CD4-positive, alpha-beta T cell treated with Interleukin-15 for 4 hours (primary cell): Measurements from ENCODE around the gene ZNF76.

ENCODE experiments used
- DNase-seq: peaks from one replicate; pipeline ENCODE4 v3.0.0-alpha.2; 2020; ENCODE audit warnings: low spot score

The ZNF76 gene

DNA sequence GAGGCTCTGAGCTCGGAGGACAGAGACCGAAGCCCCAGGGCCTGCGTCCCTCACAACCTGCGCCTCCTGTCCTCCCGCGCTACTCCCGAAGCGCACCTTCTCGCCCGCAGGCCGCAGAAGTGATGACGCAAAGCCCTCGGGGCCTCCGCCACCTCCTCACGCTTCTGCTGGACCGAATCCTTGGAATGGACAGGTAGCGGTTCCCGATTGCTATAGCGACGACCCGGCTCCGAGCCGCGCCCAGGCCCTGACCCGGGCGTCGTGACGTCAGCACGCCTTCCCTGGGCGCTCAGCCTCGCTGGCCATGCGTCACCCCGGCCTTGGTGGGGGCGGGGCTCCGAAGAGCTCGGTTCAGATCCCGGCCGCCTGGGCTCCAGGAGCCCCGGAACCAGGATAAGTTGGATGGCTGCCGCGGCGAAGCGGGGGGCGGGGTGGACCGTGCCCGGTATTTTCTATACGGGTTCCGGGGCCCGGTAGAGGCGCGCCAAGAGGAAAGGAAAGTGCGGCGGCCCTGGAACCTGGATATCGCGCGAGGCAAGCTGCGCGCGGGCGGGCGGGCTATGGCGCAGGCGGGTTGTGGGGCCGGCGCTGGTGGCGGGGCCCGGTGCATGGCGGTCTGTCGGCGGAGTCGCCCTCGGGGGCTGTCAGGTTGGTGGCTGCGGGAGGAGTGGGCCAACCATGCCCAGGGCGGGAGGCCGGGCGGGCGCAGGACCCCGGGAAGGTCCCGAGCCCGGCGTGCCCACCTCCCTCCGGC lies at the start of gene ZNF76:
Gene ZNF76, plus strand, starts transcription at position 542 of the 754 bp plus-strand sequence. CDS start 21,417 bp downstream, outside the sequence.
- DNase-seq, result peak; percentile 91

DNA sequence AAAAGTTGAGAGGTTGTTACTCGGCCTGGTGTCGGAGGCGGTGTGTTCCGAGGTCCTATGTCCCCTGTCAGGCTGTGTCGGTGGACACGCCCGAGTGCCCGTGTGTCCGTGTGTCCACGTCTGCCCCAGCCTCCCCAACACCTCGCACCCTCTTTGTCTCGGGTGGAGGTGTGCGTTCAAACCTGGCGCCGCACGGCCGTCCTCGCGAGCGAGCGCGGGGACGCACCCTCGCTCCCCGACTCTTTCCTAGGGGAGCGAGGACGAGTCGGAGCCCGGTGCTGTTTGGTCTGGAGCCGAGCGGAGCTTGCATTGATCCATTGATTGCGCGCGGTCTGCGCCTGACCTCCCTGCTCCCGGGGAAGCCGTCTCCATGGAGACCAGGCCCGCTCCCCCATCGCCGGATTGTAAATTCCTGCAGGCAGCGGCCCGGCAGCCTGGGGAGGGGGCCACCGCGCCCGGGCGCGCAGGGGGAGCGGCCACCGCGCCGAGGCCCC lies 46.2 kb upstream of the ZNF76 start:
- DNase-seq, result no peak

GRCh38 chr6:35213824-35214756 lies 45.4 kb upstream of the ZNF76 start, which contains the start of gene SCUBE3:
SCUBE3 (plus strand) TSS chr6:35213956; CDS start chr6:35214419, 463 bp downstream.
- DNase-seq, result no peak

DNA sequence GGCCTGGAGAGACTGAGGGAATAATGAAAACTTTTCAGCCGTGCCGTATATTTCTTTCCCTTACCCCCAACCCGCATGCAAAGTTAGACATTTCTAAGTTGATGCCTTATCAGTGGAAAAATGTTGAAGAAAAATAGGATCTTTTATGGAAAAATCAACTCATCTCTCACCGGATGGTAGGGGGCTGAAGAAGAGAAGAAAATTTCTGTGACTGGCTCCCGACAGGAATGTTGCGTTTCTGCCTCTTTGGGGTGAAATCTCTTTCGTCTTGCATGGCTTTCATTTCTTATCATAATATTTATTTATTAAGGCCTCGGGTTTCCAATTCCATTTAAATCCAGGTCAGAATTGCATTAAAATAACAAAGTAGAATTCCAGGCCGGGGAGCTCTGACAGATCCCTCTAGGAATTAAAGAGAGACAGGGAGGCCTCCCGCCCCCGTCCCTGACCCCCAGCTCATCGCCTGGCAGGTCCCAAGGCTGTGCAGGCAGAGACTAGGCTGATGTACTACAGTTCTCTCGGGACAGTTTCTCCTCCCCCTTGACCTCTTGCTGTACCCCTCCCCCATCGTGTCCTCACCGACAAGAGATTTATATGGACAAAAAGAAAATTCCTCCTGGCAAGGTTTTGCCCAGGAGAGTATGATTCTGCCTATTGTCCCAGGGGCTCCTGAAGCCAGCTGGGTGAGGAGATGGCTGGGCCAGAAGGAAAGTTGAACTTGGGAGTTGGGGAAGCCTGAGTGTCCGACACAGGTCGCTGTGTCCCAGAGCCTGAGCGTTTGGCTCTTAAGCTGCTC lies 44.5 kb upstream of the ZNF76 start:
- DNase-seq, result no peak

- DNase-seq, result no peak
Measured at GRCh38 chr6:35215665-35216411, 43.7 kb upstream of the ZNF76 start.

GRCh38 chr6:35216412-35216732 lies 43.2 kb upstream of the ZNF76 start:
- no peak for DNase-seq

DNA sequence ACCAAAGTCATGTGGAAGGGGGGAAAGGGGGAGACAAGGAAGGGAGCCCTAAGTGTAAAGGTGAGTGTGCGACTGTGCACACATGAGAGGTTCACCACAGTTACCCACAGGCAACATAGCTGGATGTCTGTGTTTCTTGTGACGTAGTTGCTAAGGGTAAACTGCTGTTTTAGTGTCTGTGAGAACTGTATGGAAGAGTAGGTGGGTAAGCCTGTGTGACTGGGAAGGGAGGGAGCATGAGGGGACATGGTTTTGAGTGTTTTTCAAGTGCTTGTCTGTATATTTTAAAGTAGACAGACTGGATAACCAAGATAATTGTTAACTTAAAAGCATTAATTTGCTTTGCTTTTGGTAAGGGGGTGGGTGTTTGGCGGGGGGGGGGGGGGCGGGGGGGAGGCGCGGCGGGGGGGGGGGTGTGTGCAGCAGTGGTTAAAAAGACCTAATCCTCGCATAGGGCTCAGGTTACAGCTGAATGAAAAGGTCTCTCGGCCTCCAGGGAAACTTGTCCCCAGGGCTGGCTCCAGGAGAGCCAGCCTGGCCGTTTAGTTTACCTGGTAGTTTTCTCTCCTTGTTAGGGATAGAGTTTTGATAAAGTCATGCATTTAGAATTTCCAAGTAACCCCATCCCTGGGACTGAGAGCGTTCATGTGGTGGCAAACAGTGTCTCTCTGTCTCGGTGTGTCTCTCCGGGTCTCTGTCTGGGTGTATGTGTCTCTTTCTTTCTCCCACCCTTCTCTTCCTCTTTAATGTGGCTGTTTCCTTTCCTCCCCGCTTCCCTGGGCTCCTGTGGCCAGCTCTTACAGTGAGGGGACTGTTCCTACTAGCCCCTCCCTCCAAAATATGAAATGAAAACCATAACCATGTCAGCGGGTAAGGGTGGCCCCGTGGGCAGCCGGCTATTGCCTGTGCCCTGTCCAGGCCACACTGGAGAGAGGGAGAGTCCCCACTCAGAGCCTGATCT lies 42.4 kb upstream of the ZNF76 start:
- no peak for DNase-seq

GRCh38 chr6:35218021-35218420 lies 41.5 kb upstream of the ZNF76 start:
- DNase-seq, result no peak

DNA sequence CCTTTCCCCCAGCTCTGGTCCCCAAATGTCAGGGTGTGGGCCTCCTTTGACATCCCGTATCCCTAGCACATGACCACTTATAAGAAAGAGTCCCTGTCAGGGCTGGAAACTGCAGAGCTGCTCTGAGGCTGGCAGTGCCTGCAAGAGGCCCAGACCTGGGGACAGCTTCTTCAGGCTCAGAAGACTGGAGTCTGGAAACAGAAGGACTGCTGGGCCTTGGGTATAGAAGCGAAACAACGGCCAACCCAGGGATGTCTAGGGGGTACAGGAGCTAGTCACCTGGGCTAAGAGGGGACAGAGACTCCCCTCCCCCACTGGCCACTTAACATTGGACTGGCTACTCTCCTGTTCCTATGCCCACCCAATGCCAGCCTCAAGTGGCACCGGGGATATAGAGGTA lies 41.1 kb upstream of the ZNF76 start:
- no peak for DNase-seq

DNA sequence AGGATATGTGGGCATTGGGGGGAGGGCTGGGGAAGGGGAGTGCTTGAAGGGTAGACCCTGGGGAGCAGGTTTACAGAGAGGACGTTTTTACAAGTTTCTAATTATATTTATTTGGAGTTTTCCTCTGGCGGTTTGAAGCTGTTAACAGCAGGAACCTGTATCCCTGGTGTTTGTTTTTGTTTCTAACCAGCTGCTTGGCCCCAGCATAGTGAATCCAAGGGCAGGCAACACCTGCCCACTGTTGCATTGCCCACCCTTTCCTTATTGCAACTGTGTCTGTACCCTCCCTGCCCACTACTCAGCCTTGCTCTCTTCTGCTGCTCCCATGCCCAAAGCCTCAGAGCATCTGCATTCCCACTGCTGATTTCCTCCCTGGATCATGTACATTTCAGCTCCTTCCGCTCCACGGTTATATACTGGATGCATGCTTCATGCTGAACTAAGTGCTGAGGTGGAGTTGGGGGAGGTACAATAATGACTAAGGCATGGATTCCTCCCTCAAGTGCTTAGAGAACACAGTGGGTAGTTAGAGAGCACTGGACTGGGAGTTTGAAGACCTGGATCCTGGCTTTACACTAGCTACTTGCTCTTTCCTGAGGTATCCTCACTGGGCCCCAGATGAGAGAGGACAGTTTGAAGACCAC lies 39.7 kb upstream of the ZNF76 start:
- DNase-seq, result no peak

- DNase-seq, result no peak
Measured at GRCh38 chr6:35220711-35221110, 38.8 kb upstream of the ZNF76 start.

DNA sequence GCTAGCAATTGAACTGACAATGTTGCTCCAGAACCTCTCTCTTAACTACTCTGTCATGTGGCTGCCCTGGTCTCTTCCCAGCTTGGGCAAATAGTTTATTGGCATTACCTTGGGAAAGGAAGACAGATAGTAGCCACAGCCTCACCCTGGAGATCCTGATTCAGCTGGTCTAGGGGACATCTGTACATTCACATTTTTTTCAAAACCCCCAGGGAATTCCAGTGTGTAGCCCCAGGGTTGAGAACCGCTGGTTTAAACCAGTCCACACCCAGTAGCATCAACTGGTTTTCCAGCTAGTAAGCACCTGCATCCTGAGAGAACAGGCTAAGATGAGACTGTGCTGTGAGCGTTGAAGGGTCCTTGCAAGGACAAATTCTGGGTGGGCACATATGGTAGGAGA lies 36.1 kb upstream of the ZNF76 start:
- no peak for DNase-seq

- DNase-seq, result no peak
Measured at GRCh38 chr6:35224720-35225119, 34.8 kb upstream of the ZNF76 start.

GRCh38 chr6:35228481-35228880 lies 31.1 kb upstream of the ZNF76 start:
- DNase-seq, result no peak

DNA sequence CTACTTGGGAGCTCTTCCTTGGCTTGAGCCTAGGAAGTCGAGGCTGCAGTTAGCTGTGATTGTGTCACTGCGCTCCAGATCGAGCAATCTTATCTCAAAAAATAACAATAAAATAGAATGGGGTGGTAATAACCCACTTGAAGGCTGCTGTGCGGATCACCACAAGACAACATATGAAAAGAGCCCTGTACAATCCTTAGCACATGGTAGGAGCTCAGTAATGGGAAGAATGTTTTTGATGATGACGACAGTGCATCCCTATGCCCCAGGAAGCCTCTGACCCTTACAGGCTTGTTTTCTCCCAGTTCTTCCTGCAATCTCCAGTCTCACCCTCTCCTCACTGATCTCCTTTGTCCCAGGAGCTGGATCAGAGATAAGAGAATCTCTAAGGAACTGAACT lies 30.2 kb upstream of the ZNF76 start:
- DNase-seq, result no peak

GRCh38 chr6:35230498-35230897 lies 29.0 kb upstream of the ZNF76 start:
- DNase-seq, result no peak

DNA sequence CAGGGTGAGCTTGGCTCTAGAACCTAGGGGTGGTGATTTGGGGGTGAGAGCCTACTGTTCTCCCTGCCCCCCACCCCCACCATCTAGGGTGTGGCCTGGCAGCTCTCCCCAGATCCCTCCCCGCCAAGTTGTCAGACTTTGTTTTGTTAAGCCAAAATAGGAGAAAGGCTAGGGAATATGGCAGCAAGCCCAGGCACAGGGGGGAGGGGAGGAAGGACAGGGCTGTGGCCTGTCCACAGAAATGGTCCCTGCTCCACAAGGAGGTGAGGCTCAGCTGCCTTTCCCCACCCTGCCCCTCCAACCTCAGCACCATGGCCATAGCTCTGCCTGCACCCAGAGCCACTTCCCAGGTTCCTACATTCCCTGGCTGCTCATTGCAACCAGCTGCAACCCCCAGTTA lies 28.6 kb upstream of the ZNF76 start:
- no peak for DNase-seq

GRCh38 chr6:35231563-35231962 lies 28.0 kb upstream of the ZNF76 start:
- no peak for DNase-seq

DNA sequence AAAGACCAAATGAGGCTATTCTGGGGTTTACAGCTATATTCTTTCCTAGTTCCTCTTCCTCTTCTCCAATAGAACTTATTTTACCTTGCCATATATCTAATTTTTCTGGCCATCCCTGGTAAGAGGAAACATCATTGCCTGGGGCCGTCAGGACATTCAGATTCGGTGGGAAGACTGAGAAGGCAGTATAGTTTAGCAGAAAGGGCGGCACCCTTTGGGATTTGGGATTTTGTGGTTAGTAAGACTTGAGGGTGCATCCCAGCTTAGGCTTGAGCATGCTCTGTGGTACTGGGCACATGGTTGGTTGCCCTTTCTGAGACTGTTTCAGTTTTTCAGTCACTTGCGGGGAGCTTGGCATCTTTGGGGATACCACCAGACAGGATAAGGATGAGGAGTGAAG lies 24.6 kb upstream of the ZNF76 start:
- no peak for DNase-seq

GRCh38 chr6:35236223-35236622 lies 23.3 kb upstream of the ZNF76 start:
- no peak for DNase-seq
